ENCODE results near the gene CBLN3. TPM values are rescaled to one million over a fixed set of nuclear protein-coding genes. Genes with fewer than 3 reads are reported as not detected.

The CBLN3 gene
- total RNA-seq, 2 donors from 2014 or later, result 2.4 to 11.1 TPM

DNA sequence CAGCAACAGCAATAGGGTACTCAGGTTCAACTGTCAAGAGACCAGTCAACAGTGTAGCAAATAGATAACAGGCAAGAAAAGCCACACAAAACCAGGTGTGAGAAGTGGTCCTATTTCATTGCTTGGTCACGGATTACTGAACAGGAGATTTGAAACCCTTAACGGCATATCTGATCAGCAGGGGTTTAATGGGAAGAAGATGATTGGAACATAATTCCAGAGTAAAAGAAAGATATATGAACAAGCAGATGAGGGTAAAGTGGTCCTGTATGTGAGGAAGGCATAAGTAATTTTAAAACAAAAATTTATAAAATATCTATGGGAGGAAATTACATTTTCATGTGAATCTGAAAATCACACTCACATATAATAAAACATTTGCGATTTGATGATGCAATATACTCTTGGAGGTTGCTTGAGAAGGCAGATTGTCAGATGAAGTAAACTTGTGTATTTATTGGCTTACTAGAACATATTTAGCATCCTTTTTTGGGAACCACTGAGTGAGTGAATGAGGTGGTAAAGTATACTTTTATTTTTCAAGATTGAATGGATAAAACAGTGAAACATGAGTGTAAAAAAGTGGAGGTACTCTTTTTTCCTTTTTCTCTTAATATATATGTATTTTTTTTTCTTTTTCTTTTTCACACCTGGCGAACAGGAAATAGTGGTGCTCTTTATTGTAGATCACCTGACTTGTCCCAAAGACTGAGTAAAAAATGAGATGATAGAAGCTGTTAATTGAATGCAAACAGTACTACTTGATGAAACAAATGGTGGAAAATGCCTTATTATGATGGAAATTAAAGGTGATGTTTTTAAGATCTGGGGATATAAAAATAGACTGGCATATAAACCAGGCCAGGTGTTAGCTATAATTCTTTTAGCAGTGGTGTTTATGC, 34.7 kb upstream of the CBLN3 start:
- Histone ChIP-seq H3K4me3 (no peak overlapping the region), H3K4me1 (replicated peaks) (no peaks in the 10 kb centered on the region), H3K9me3 (no peaks in the 10 kb centered on the region), H3K27me3 (replicated peaks; ENCODE audit: insufficient read depth) (no peaks in the 10 kb centered on the region), H3K36me3 (no peaks in the 10 kb centered on the region), H3K27ac (no peak overlapping the region)
- 65% methylated on average over 4 of the region's 4 CpGs for WGBS
- TF ChIP-seq POLR2AphosphoS5 (IDR thresholded peaks at IDR 0.05), result no peak
- no peak for TF ChIP-seq POLR2A (IDR thresholded peaks at IDR 0.05)
- TF ChIP-seq, protein P1, sequence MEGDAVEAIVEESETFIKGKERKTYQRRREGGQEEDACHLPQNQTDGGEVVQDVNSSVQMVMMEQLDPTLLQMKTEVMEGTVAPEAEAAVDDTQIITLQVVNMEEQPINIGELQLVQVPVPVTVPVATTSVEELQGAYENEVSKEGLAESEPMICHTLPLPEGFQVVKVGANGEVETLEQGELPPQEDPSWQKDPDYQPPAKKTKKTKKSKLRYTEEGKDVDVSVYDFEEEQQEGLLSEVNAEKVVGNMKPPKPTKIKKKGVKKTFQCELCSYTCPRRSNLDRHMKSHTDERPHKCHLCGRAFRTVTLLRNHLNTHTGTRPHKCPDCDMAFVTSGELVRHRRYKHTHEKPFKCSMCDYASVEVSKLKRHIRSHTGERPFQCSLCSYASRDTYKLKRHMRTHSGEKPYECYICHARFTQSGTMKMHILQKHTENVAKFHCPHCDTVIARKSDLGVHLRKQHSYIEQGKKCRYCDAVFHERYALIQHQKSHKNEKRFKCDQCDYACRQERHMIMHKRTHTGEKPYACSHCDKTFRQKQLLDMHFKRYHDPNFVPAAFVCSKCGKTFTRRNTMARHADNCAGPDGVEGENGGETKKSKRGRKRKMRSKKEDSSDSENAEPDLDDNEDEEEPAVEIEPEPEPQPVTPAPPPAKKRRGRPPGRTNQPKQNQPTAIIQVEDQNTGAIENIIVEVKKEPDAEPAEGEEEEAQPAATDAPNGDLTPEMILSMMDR (IDR thresholded peaks at IDR 0.05), result no peak
- intact Hi-C loops (cut with DNase I), result no loop called here
- DNase-seq (ENCODE audit: low spot score), result no peak

DNA sequence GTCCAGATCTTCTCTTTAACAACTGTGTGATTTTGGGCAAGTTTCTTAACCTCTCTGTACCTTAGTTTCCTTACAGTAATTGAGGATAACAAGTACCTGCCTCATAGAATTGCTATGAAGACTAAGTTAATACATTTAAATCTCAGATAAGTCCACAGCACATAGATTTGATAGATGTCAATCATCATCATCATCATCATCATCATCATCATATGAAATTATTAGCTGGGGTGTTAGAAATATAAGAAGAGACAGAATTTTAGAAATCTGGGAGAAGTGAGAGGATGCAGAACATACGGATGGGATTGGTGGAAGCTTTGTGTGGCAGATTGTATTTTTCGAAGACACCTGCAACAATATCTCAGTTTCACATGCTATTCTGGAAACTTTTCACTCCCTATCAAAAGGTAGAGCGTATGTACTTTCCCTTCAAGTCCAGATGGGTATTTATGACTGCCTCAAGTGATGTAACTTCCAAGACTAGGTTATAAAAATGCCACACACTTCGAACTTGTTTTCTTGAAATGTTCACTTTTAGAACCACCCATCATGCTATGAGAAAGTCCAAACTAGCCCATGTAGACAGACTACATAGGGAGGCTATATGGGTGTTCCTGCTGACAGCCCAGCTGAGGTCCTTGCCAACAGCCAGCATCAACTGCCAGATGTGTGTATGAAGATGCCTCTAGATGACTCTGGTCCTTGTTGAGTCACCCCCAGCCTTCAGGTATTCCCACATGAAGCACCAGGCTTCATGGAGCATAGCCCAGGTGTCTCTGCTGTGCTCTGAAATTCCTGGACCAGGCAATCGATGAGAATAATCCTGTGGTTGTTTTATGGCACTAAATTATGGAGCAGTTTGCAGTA, 33.8 kb upstream of the CBLN3 start:
- Histone ChIP-seq H3K27ac (no peak overlapping the region), H3K4me3 (no peak overlapping the region), H3K4me1 (replicated peaks) (no peaks in the 10 kb centered on the region), H3K9me3 (no peaks in the 10 kb centered on the region), H3K36me3 (no peaks in the 10 kb centered on the region), H3K27me3 (replicated peaks; ENCODE audit: insufficient read depth) (no peaks in the 10 kb centered on the region)
- no peak for DNase-seq (ENCODE audit: low spot score)
- intact Hi-C loops (cut with DNase I), result no loop called here
- TF ChIP-seq POLR2AphosphoS5 (IDR thresholded peaks at IDR 0.05) (no peak), POLR2A (IDR thresholded peaks at IDR 0.05) (no peak)
- TF ChIP-seq, protein P1 (IDR thresholded peaks at IDR 0.05), result no peak
- 40% methylated on average over 5 of the region's 5 CpGs for WGBS

DNA sequence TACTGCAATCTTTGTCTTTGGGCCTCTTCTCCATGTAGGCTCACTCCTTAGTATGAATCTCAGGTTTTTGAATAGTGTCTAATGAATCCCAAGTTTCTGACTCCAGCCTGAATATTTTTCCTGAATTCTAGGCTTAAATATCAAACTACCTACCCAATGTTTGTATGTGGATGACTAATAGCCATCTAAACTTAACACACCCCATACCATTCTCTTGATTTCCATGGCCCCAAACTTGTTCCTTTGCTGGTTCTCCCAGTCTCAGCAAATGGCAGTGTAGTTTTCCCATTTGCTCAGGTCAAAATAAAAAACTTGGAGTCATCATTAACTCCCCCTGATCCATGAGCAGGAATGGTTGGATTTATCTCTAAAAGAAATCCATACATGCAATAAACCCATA, 31.9 kb upstream of the CBLN3 start:
- intact Hi-C loops (cut with DNase I), result no loop called here

DNA sequence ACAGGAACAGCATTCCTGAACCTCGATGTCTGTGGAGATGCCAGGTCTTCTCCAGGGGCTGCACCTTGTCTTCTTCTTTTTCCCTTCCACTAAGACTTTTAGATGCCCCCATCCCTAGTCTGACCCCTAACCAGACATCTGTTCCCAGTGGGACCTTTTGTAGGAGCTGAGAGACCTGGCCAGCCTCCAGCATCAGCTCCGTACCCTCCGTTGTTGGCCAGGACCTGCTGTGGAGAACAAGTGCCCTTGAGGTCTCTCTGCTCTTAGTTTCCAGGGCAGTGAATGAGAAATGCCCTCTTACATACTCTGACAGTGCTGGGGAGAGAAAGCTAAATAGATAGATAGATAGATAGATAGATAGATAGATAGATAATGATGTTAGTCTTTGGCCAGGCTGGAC, 29.9 kb upstream of the CBLN3 start:
- DNase-seq (ENCODE audit: low spot score), result no peak

More for the DNA sequence above, 31.9 kb upstream of the CBLN3 start:
- no peak overlapping the region for H3K4me3 ChIP-seq
- H3K4me1 ChIP-seq (replicated peaks), result no peaks in the 10 kb centered on the region
- H3K27me3 ChIP-seq (replicated peaks; ENCODE audit: insufficient read depth), result no peaks in the 10 kb centered on the region
- H3K36me3 ChIP-seq, result no peaks in the 10 kb centered on the region
- no peaks in the 10 kb centered on the region for H3K9me3 ChIP-seq
- no peak for DNase-seq (ENCODE audit: low spot score)
- TF ChIP-seq POLR2AphosphoS5 (IDR thresholded peaks at IDR 0.05) (no peak), POLR2A (IDR thresholded peaks at IDR 0.05) (no peak)
- TF ChIP-seq, protein P1 (IDR thresholded peaks at IDR 0.05), result no peak
- no peak overlapping the region for H3K27ac ChIP-seq

More for the DNA sequence above, 29.9 kb upstream of the CBLN3 start:
- Histone ChIP-seq H3K9me3 (no peaks in the 10 kb centered on the region), H3K27me3 (replicated peaks; ENCODE audit: insufficient read depth) (no peaks in the 10 kb centered on the region), H3K4me1 (replicated peaks) (no peaks in the 10 kb centered on the region), H3K36me3 (no peaks in the 10 kb centered on the region), H3K27ac (no peak overlapping the region), H3K4me3 (no peak overlapping the region)
- TF ChIP-seq POLR2A (IDR thresholded peaks at IDR 0.05), result no peak
- TF ChIP-seq, protein P1 (IDR thresholded peaks at IDR 0.05), result no peak
- no peak for TF ChIP-seq POLR2AphosphoS5 (IDR thresholded peaks at IDR 0.05)
- intact Hi-C loops (cut with DNase I), result no loop called here
- 92% methylated on average over 3 of the region's 3 CpGs for WGBS
